H1 (cell line): ENCODE measurements around the gene MT1B. TPM values are rescaled to one million over a fixed set of nuclear protein-coding genes. Genes with fewer than 3 reads are reported as not detected.

Experiments used
- CTCF ChIA-PET: fragments of 300-600 bp; sonication (Branson Sonifier 250); formaldehyde crosslinking; loops from one replicate; lab custom pipeline; 2021; ENCODE audit not compliant: partially characterized antibody; lab: Charles Lee
- POLR2A ChIA-PET: fragments of 300-600 bp; sonication (Branson Sonifier 250); formaldehyde crosslinking; loops from one replicate; lab custom pipeline; 2021; ENCODE audit warnings: inconsistent platforms; ENCODE audit not compliant: partially characterized antibody; lab: Charles Lee
- DNase-seq, 2 experiments: peaks; one replicate each; pipeline versions ENCODE4 v3.0.0 to v3.0.0-alpha.2; 2010 to 2022; ENCODE audit warnings: low spot score in 2 of 2, low read depth in 1 of 2, mixed read lengths in 1 of 2
- FAIRE-seq: peaks from 2 replicates; lab custom pipeline; 2011; peaks lifted over from hg19 to GRCh38; lab: Jason Lieb, UNC
- H2AFZ ChIP-seq: 2 replicates; pipeline ENCODE4 v1.8.1; 2012; ENCODE audit warnings: low read length, inconsistent platforms
- H2AK5ac ChIP-seq: 2 replicates; pipeline ENCODE4 v1.6.1; 2013; ENCODE audit warnings: low read depth, low read length
- H2BK120ac ChIP-seq: replicated peaks from 2 replicates; pipeline ENCODE3; 2013; ENCODE audit warnings: low read depth, low read length, inconsistent platforms
- H2BK12ac ChIP-seq: 2 replicates; pipeline ENCODE4 v1.6.1; 2013; ENCODE audit warnings: low read depth, low read length
- H2BK15ac ChIP-seq: 2 replicates; pipeline ENCODE4 v1.6.1; 2013; ENCODE audit warnings: low read length
- H2BK20ac ChIP-seq: 2 replicates; pipeline ENCODE4 v1.6.1; 2013; ENCODE audit warnings: low read length
- H2BK5ac ChIP-seq: 2 replicates; pipeline ENCODE4 v1.6.1; 2013; ENCODE audit warnings: low read depth, low read length
- H3K14ac ChIP-seq: 2 replicates; pipeline ENCODE4 v1.6.1; 2013; ENCODE audit warnings: inconsistent platforms; ENCODE audit not compliant: insufficient read length
- H3K18ac ChIP-seq: 2 replicates; pipeline ENCODE4 v1.6.1; 2013; ENCODE audit warnings: low read length; ENCODE audit errors: extremely low read depth
- H3K23ac ChIP-seq: 2 replicates; pipeline ENCODE4 v1.6.1; 2013; ENCODE audit warnings: inconsistent platforms; ENCODE audit not compliant: insufficient read length
- H3K23me2 ChIP-seq: 2 replicates; pipeline ENCODE4 v1.6.1; 2013; ENCODE audit warnings: low read depth, low read length
- H3K27ac ChIP-seq: 2 replicates; pipeline ENCODE4 v1.6.1; 2011; ENCODE audit warnings: low read depth, low read length, inconsistent platforms
- H3K27me3 ChIP-seq, 4 experiments: replicated peaks in 1 of 4; 1 replicate in 1 of 4; 2 replicates in 3 of 4; pipeline versions ENCODE4 v1.6.1 to v1.8.1; 2011 to 2013; ENCODE audit warnings: low read length in 3 of 4, mild to moderate bottlenecking in 3 of 4, inconsistent platforms in 2 of 4, mixed read lengths in 2 of 4, moderate library complexity in 1 of 4; ENCODE audit not compliant: control insufficient read depth in 3 of 4, insufficient read depth in 3 of 4; ENCODE audit errors: extremely low read depth in 1 of 4
- H3K36me3 ChIP-seq, 4 experiments: 2 replicates each; pipeline versions ENCODE4 v1.6.1 to v1.8.1; 2011 to 2013; ENCODE audit warnings: mild to moderate bottlenecking in 4 of 4, low read length in 3 of 4, moderate library complexity in 2 of 4, control low read depth in 1 of 4, inconsistent platforms in 1 of 4; ENCODE audit not compliant: insufficient read depth in 4 of 4, control insufficient read depth in 2 of 4
- H3K4ac ChIP-seq: replicated peaks from 2 replicates; pipeline ENCODE3; 2013; ENCODE audit warnings: low read length, low read depth, mixed read lengths, inconsistent platforms; ENCODE audit not compliant: insufficient read length
- H3K4me1 ChIP-seq, 4 experiments: replicated peaks in 1 of 4; 1 replicate in 1 of 4; 2 replicates in 3 of 4; pipeline versions ENCODE4 v1.6.1 to v1.8.1; 2011 to 2013; ENCODE audit warnings: low read length in 3 of 4, inconsistent platforms in 2 of 4, mixed read lengths in 1 of 4; ENCODE audit not compliant: insufficient read depth in 4 of 4, control insufficient read depth in 3 of 4
- H3K4me2 ChIP-seq, 2 experiments: 2 replicates each; pipeline versions ENCODE4 v1.6.1 to v1.8.1; 2011 to 2013; ENCODE audit warnings: low read depth in 2 of 2, low read length in 2 of 2, control low read depth in 1 of 2, inconsistent platforms in 1 of 2, mild to moderate bottlenecking in 1 of 2; ENCODE audit not compliant: insufficient read depth in 1 of 2
- H3K4me3 ChIP-seq, 4 experiments: fragments of 200-600, 300-600 bp in 1 of 4; sonication (generic), shearing (Covaris generic), sonication (Bioruptor Twin) in 1 of 4; 2 replicates each; pipeline versions ENCODE4 v1.5.1 to v1.8.1; 2011 to 2016; ENCODE audit warnings: low read length in 4 of 4, low read depth in 3 of 4, control low read depth in 2 of 4, inconsistent platforms in 2 of 4, mild to moderate bottlenecking in 2 of 4, mixed read lengths in 1 of 4, moderate library complexity in 1 of 4; ENCODE audit not compliant: insufficient read depth in 2 of 4; ENCODE audit errors: extremely low read depth in 1 of 4
- H3K56ac ChIP-seq: replicated peaks from 2 replicates; pipeline ENCODE3; 2013; ENCODE audit warnings: low read depth, mild to moderate bottlenecking, mixed read lengths, low read length, inconsistent platforms; ENCODE audit not compliant: insufficient read length
- H3K79me1 ChIP-seq: 2 replicates; pipeline ENCODE4 v1.6.1; 2013; ENCODE audit warnings: low read depth, low read length, control low read depth
- H3K79me2 ChIP-seq, 2 experiments: 2 replicates each; pipeline versions ENCODE4 v1.6.1 to v1.8.1; 2012 to 2013; ENCODE audit warnings: low read length in 2 of 2, mild to moderate bottlenecking in 2 of 2, inconsistent platforms in 1 of 2; ENCODE audit not compliant: insufficient read depth in 2 of 2, control insufficient read depth in 1 of 2
- H3K9ac ChIP-seq, 4 experiments: replicated peaks in 1 of 4; 1 replicate in 1 of 4; 2 replicates in 3 of 4; pipeline versions ENCODE4 v1.6.1 to v1.8.1; 2011 to 2013; ENCODE audit warnings: low read depth in 3 of 4, low read length in 3 of 4, control low read depth in 2 of 4, mild to moderate bottlenecking in 2 of 4, moderate library complexity in 2 of 4, inconsistent platforms in 1 of 4; ENCODE audit errors: extremely low read depth in 1 of 4
- H3K9me3 ChIP-seq, 2 experiments: 2 replicates each; pipeline versions ENCODE4 v1.6.1 to v1.8.1; 2012 to 2013; ENCODE audit warnings: mild to moderate bottlenecking in 2 of 2, moderate library complexity in 2 of 2, control low read depth in 1 of 2, inconsistent platforms in 1 of 2, low read depth in 1 of 2, low read length in 1 of 2, mixed read lengths in 1 of 2; ENCODE audit not compliant: insufficient read depth in 2 of 2
- H4K20me1 ChIP-seq, 2 experiments: replicated peaks in 1 of 2; 2 replicates each; pipeline versions ENCODE3 to v1.8.1; 2011 to 2013; ENCODE audit warnings: inconsistent platforms in 2 of 2, low read length in 2 of 2, mild to moderate bottlenecking in 1 of 2; ENCODE audit not compliant: insufficient read depth in 2 of 2, control insufficient read depth in 1 of 2
- H4K5ac ChIP-seq: 2 replicates; pipeline ENCODE4 v1.6.1; 2013; ENCODE audit warnings: low read length, low read depth, mixed read lengths, inconsistent platforms; ENCODE audit not compliant: insufficient read length
- H4K8ac ChIP-seq: 2 replicates; pipeline ENCODE4 v1.8.0; 2013; ENCODE audit warnings: mild to moderate bottlenecking, moderate library complexity, low read length, inconsistent platforms; ENCODE audit not compliant: insufficient read depth; ENCODE audit errors: extremely low read depth
- H4K91ac ChIP-seq: replicated peaks from 2 replicates; pipeline ENCODE3; 2013; ENCODE audit warnings: low read length, mixed read lengths, inconsistent platforms; ENCODE audit not compliant: insufficient read length
- BCL11A ChIP-seq, 2 experiments: IDR thresholded peaks; one replicate each; pipeline ENCODE4 v1.6.1; 2011; ENCODE audit warnings: low read depth in 2 of 2, low read length in 2 of 2, mild to moderate bottlenecking in 2 of 2
- CREB1 ChIP-seq: IDR thresholded peaks from 2 replicates; pipeline ENCODE4 v1.6.1; 2012; ENCODE audit warnings: inconsistent platforms
- POLR2AphosphoS5 ChIP-seq: IDR thresholded peaks from 2 replicates; pipeline ENCODE4 v1.6.1; 2011; ENCODE audit warnings: low read depth, low read length
- RNF2 ChIP-seq: fragments of 200-900, 300-1000 bp; sonication (generic); IDR thresholded peaks from 2 replicates; pipeline ENCODE4 v1.7.1; 2016; ENCODE audit warnings: borderline replicate concordance, low read depth, mild to moderate bottlenecking, antibody characterized with exemption, low read length; ENCODE audit not compliant: poor library complexity, severe bottlenecking; ENCODE audit errors: missing control alignments
- TAF1 ChIP-seq: IDR thresholded peaks from 2 replicates; pipeline ENCODE4 v1.6.1; 2011; ENCODE audit warnings: mild to moderate bottlenecking, low read depth, low read length
- WGBS, 2 experiments: shearing (Covaris generic) in 1 of 2; methylation state at CpG; one replicate each; pipeline versions ENCODE4 v1.1.6 to v1.1.7; 2013 to 2015; ENCODE audit warnings: low lambda C conversion rate in 2 of 2, mixed read lengths in 2 of 2, inconsistent platforms in 1 of 2, low coverage in 1 of 2, missing lambda C conversion rate in 1 of 2; ENCODE audit not compliant: insufficient replicate concordance in 2 of 2, insufficient coverage in 1 of 2, insufficient read length in 1 of 2; ENCODE audit errors: extremely low coverage in 1 of 2, missing lambda C conversion rate in 1 of 2; 5-methylcytosine and 5-hydroxymethylcytosine counted together
- polyA plus RNA-seq, 7 experiments: library from polyadenylated mRNA; depleted of rRNA in 3 of 7; stranded (reverse) in 5 of 7; unstranded in 2 of 7; fragments of >200 nt in 5 of 7; fragments of 200-250 nt in 2 of 7; gene quantifications; 1 replicate in 5 of 7; 2 replicates in 1 of 7; 4 replicates in 1 of 7; pipeline versions ENCODE4 v1.2.1 to v1.2.3, GENCODE V29; 2011 to 2013; ENCODE audit warnings: missing spikeins in 2 of 7, mixed read lengths in 2 of 7
- total RNA-seq: library from RNA; stranded (reverse); fragmentation: NEBNext Ultra II Directional; extraction: Animal tissue kit (Norgen Biotek cat#: 25700); gene quantifications from 2 replicates; pipeline ENCODE4 v1.2.1, GENCODE V29; 2021

MT1B gene
- total and polyA plus RNA-seq, 2 of the 8 experiments (the other 6 are each of a cell fraction or from before 2014, with no cell fraction given) = not detected

DNA sequence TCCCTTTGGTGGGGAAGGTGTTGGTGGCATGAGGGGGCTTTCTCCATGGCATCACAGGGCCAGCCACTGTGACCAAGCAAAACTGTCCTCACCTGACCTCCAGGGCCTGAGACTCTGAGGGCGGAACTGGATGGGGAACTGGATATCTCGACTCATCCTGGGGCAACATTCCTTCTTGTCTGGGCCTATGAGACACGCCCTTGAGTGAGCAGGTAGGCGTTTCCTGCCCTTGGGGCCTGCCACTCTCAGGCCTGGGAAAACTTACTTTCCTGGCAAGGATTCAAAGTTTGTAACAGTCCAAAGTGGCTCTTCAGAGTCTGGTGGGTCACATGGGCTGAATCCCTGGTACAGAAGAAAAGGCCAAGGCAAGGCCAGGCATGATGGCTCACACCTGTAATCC, 40.2 kb downstream of the MT1B start:
- Histone ChIP-seq H3K23me2 (no peaks in the 10 kb centered on the region), H2BK120ac (no peak overlapping the region), H3K9ac (no peak overlapping the region), H4K91ac (no peak overlapping the region), H3K27me3 (no peaks in the 10 kb centered on the region), H3K4me3 (no peak overlapping the region), H3K27ac (no peak overlapping the region), H3K4me1 (no peaks in the 10 kb centered on the region), H4K5ac (no peak overlapping the region), H3K36me3 (no peaks in the 10 kb centered on the region), H3K79me2 (no peaks in the 10 kb centered on the region), H2AK5ac (no peak overlapping the region), H2BK15ac (no peak overlapping the region), H4K8ac (no peak overlapping the region), H3K56ac (no peak overlapping the region), H3K4ac (no peak overlapping the region), H3K14ac (no peak overlapping the region), H3K18ac (no peak overlapping the region), H4K20me1 (no peaks in the 10 kb centered on the region), H3K79me1 (no peaks in the 10 kb centered on the region), H3K23ac (no peak overlapping the region), H2BK20ac (no peak overlapping the region), H3K4me2 (no peak overlapping the region), H2AFZ (no peak overlapping the region; the same call in 1 of the 2 replicates), H2BK5ac (no peak overlapping the region), H2BK12ac (no peak overlapping the region), H3K9me3 (no peaks in the 10 kb centered on the region)
- no peak for TF ChIP-seq TAF1
- no peak for TF ChIP-seq RNF2
- TF ChIP-seq CREB1 = no peak
- no peak for TF ChIP-seq BCL11A (IDR thresholded peaks at IDR 0.05; ENCODE audit: low read depth in 2 of 2, low read length in 2 of 2)
- no peak for TF ChIP-seq POLR2AphosphoS5
- ChIA-PET CTCF (interaction anchor here (0.6 to 3.8 kb wide), 3 partner anchors 10 to 98 kb away, joined by 3 to 24 read pairs (median 3); no protein-coding TSS in a partner anchor), POLR2A (interaction anchor here (2.7 to 3.2 kb wide), 2 partner anchors 9 to 15 kb away, joined by 10 to 12 read pairs; partner anchors contain the start of gene MT1X)
- 71% methylated on average over 4 of the region's 4 CpGs; no CpG with 5 or more reads in 1 of the 2 experiments for WGBS, 2 experiments
- FAIRE-seq (no peak), DNase-seq (no peak)
